HG03175 (cell line): Measurements from ENCODE around the gene TRIM5.
"Not testable (repeated sequence)": the region's sequence is repeated elsewhere in the genome, so short reads cannot be mapped to it uniquely, and the experiment has no call there.

Source experiments
- ATAC-seq: cut with Tn5 transposase; IDR thresholded peaks from one replicate; pipeline ENCODE4 v1.9.1; 2021; ENCODE audit warnings: mild to moderate bottlenecking, moderate library complexity; ENCODE audit not compliant: unreplicated experiment

The TRIM5 gene

GRCh38 chr11:5684646-5685362, at the start of gene TRIM5:
Gene TRIM5 (minus strand): TSS chr11:5685074. CDS start chr11:5680177, 4,897 bp downstream.
- ATAC-seq: peak; percentile 75

GRCh38 chr11:5727691-5728090, 42.8 kb upstream of the TRIM5 start:
- ATAC-seq: no peak

GRCh38 chr11:5726351-5726750, 41.5 kb upstream of the TRIM5 start:
- ATAC-seq: no peak

- no peak for ATAC-seq
Observed at GRCh38 chr11:5722622-5723021, 37.7 kb upstream of the TRIM5 start.

GRCh38 chr11:5719703-5720495, 35.0 kb upstream of the TRIM5 start:
- ATAC-seq: no peak

- ATAC-seq: not testable (repeated sequence)
Observed at GRCh38 chr11:5716518-5716917, 31.6 kb upstream of the TRIM5 start.

GRCh38 chr11:5713695-5714094, 28.8 kb upstream of the TRIM5 start:
- no peak for ATAC-seq

- ATAC-seq: peak; percentile 78
Observed at GRCh38 chr11:5712507-5712906, 27.6 kb upstream of the TRIM5 start.

- ATAC-seq: no peak
Observed at GRCh38 chr11:5705688-5706087, 20.8 kb upstream of the TRIM5 start.

GRCh38 chr11:5703741-5704536, 19.1 kb upstream of the TRIM5 start:
- ATAC-seq: peak; percentile 78

GRCh38 chr11:5701055-5701577, 16.2 kb upstream of the TRIM5 start:
- ATAC-seq: no peak

GRCh38 chr11:5700421-5701054, 15.7 kb upstream of the TRIM5 start:
- no peak for ATAC-seq

GRCh38 chr11:5698281-5698680, 13.4 kb upstream of the TRIM5 start:
- ATAC-seq: no peak

- ATAC-seq: no peak
Observed at GRCh38 chr11:5696210-5696609, 11.3 kb upstream of the TRIM5 start.

- no peak for ATAC-seq
Observed at GRCh38 chr11:5695580-5695979, 10.7 kb upstream of the TRIM5 start.

GRCh38 chr11:5694642-5695041, 9.8 kb upstream of the TRIM5 start:
- ATAC-seq: no peak

GRCh38 chr11:5691964-5692361, 7.1 kb upstream of the TRIM5 start:
- no peak for ATAC-seq

- ATAC-seq: not testable (repeated sequence)
Observed at GRCh38 chr11:5691238-5691963, 6.5 kb upstream of the TRIM5 start.

- ATAC-seq: no peak
Observed at GRCh38 chr11:5690736-5691135, 5.9 kb upstream of the TRIM5 start.

GRCh38 chr11:5690216-5690615, 5.3 kb upstream of the TRIM5 start:
- no peak for ATAC-seq
